ENCODE measurements around the gene TMEM184A.

GRCh38 chr7:1543826-1544177, 12.2 kb downstream of the TMEM184A start:
- no peak for TF ChIP-seq POLR2AphosphoS5 (IDR thresholded peaks at IDR 0.05; ENCODE audit: borderline replicate concordance, low read depth, low read length)
- no peak for TF ChIP-seq EZH2 (IDR thresholded peaks at IDR 0.05)

Data from SK-N-MC (cell line).